ENCODE measurements around the gene RAMP3. TPM values are rescaled to one million over a fixed set of nuclear protein-coding genes. Genes with fewer than 3 reads are reported as not detected.

The RAMP3 gene
- total RNA-seq, 1 experiment from 2014 or later = not detected

- TF ChIP-seq EZH2phosphoT487 (IDR thresholded peaks at IDR 0.05; ENCODE audit: borderline replicate concordance, low read length) = no peak
- TF ChIP-seq CTCF (conservative IDR thresholded peaks at IDR 0.05; ENCODE audit: low read depth, low read length) = no peak
- TF ChIP-seq EZH2 (IDR thresholded peaks at IDR 0.05; ENCODE audit: low read length, unreplicated experiment) = no peak
- ATAC-seq (no peak), DNase-seq (no peak)
- Histone ChIP-seq H3K9me2 (replicated peaks; ENCODE audit: low read length) (no peaks in the 10 kb centered on the region), H3K27me3 (ENCODE audit: low read length) (peaks cover 34% of the 10 kb centered on the region), H3K36me3 (ENCODE audit: low read depth, low read length) (no peaks in the 10 kb centered on the region), H3K79me2 (ENCODE audit: low read length) (no peaks in the 10 kb centered on the region), H3K4me2 (ENCODE audit: low read length) (no peak overlapping the region), H4K20me1 (ENCODE audit: low read length) (no peaks in the 10 kb centered on the region), H3K27ac (ENCODE audit: low read length) (no peak overlapping the region), H3K4me3 (ENCODE audit: low read length) (no peak overlapping the region), H3K4me1 (ENCODE audit: insufficient read depth, low read length) (no peaks in the 10 kb centered on the region), H3F3A (ENCODE audit: low read length, unreplicated experiment) (no peaks in the 10 kb centered on the region), H3K9ac (ENCODE audit: low read length) (no peak overlapping the region), H3K9me3 (ENCODE audit: low read length) (no peaks in the 10 kb centered on the region), H2AFZ (ENCODE audit: low read length) (no peak overlapping the region)
- intact Hi-C loops (cut with micrococcal nuclease) = no loop called here
- ChIA-PET CTCF (no interaction called here), POLR2A (ENCODE audit: unreplicated experiment) (no interaction called here)
- no TSS peak for BruUV-seq (replicated peaks)
Measured at GRCh38 chr7:45183711-45184210, 26.2 kb downstream of the RAMP3 start.

GRCh38 chr7:45184326-45185027 lies 26.9 kb downstream of the RAMP3 start:
- CTCF ChIA-PET = no interaction called here
- H3K79me2 ChIP-seq (ENCODE audit: low read length) = no peaks in the 10 kb centered on the region
- H3K4me3 ChIP-seq (ENCODE audit: low read length) = no peak overlapping the region
- no peaks in the 10 kb centered on the region for H3K9me3 ChIP-seq (ENCODE audit: low read length)
- H3K27ac ChIP-seq (ENCODE audit: low read length) = no peak overlapping the region
- H4K20me1 ChIP-seq (ENCODE audit: low read length) = no peaks in the 10 kb centered on the region
- ATAC-seq (no peak), DNase-seq (no peak)
- no peaks in the 10 kb centered on the region for H3K36me3 ChIP-seq (ENCODE audit: low read depth, low read length)
- peaks cover 30% of the 10 kb centered on the region for H3K27me3 ChIP-seq (ENCODE audit: low read length)
- H3F3A ChIP-seq (ENCODE audit: low read length, unreplicated experiment) = no peaks in the 10 kb centered on the region
- no peaks in the 10 kb centered on the region for H3K9me2 ChIP-seq (replicated peaks; ENCODE audit: low read length)
- H2AFZ ChIP-seq (ENCODE audit: low read length) = no peak overlapping the region
- H3K4me2 ChIP-seq (ENCODE audit: low read length) = no peak overlapping the region
- no peaks in the 10 kb centered on the region for H3K4me1 ChIP-seq (ENCODE audit: insufficient read depth, low read length)
- no TSS peak for BruUV-seq (replicated peaks)
- H3K9ac ChIP-seq (ENCODE audit: low read length) = no peak overlapping the region
- POLR2A ChIA-PET (ENCODE audit: unreplicated experiment) = no interaction called here
- TF ChIP-seq CTCF (conservative IDR thresholded peaks at IDR 0.05; ENCODE audit: low read depth, low read length) (no peak), EZH2phosphoT487 (IDR thresholded peaks at IDR 0.05; ENCODE audit: borderline replicate concordance, low read length) (no peak), EZH2 (IDR thresholded peaks at IDR 0.05; ENCODE audit: low read length, unreplicated experiment) (no peak)
- intact Hi-C loops (cut with micrococcal nuclease) = no loop called here
